Measurements from ENCODE around the gene NPEPL1.

- no peak for TF ChIP-seq CTCF (IDR thresholded peaks at IDR 0.05)
- no peak for TF ChIP-seq POLR2A (IDR thresholded peaks at IDR 0.05)
Observed at GRCh38 chr20:58670659-58671058, 21.9 kb upstream of the NPEPL1 start.
